GM10847 (cell line): ENCODE measurements around the gene PNPLA7.
A peak's percentile ranks its signal among the peaks of the same experiment; 100 is the strongest.

ENCODE experiments used
- POLR2A ChIP-seq: IDR thresholded peaks from 2 replicates; pipeline ENCODE4 v1.6.1; 2011; ENCODE audit not compliant: insufficient read length; ENCODE audit errors: extremely low read depth

Gene PNPLA7

DNA sequence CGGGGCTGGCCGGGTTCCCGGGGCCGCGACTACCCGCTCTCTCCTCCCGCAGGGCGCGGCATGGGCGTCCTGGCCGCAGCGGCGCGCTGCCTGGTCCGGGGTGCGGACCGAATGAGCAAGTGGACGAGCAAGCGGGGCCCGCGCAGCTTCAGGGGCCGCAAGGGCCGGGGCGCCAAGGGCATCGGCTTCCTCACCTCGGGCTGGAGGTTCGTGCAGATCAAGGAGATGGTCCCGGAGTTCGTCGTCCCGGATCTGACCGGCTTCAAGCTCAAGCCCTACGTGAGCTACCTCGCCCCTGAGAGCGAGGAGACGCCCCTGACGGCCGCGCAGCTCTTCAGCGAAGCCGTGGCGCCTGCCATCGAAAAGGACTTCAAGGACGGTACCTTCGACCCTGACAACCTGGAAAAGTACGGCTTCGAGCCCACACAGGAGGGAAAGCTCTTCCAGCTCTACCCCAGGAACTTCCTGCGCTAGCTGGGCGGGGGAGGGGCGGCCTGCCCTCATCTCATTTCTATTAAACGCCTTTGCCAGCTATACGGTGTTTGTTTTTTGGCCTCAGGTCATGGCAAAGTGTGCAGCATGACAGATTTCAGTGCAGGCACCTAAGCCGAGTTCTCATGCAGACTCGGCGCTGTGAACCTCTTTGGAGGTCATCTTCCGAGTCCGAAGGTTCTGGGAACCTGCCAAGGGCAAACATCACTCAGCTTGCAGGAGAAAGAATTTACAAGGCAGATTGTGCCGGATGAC, 2.0 kb upstream of the PNPLA7 start:
- TF ChIP-seq POLR2A: no peak

DNA sequence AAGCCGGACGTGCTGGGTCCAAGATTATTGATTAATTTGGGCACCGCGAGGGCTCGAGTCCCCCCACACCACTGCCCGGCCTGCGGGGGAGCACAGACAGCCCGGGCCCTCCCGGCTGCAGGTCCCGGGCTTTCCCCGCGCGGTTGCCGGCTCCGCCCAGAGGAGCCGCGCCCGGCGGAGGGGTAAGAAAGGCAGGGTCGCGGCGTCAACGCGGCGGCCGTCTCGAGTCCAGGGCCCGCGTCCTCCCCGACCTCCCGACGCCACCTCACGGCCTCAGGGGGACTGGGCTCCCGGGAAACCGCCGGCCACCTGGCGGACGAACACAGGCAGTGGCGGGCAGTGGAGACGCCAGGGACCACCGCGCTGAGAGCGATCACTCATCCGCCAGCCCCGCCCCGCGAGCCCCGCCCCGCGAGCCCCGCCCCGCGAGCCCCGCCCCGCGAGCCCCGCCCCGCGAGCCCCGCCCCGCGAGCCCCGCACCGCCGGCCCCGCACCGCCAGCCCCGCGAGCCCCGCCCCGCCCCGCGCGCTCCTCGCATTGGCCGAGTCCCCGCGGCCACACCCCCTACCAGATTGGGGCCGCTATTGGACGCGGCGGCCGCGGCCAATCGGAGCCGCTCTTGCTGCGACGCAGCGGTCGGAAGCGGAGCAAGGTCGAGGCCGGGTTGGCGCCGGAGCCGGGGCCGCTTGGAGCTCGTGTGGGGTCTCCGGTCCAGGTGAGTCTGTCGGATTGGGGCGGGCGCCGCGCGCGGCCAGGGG, 1.2 kb upstream of the PNPLA7 start, which contains the start of gene MRPL41:
Gene MRPL41, plus strand, starts transcription at position 616 of the 758 bp plus-strand sequence. CDS start 203 bp downstream, outside the sequence.
- TF ChIP-seq POLR2A: peak; percentile 65

GRCh38 chr9:137547687-137548543, 2.3 kb downstream of the PNPLA7 start:
- TF ChIP-seq POLR2A: no peak

- no peak for TF ChIP-seq POLR2A
These were observed 5.1 kb downstream of the PNPLA7 start for GRCh38 chr9:137545123-137545522.

DNA sequence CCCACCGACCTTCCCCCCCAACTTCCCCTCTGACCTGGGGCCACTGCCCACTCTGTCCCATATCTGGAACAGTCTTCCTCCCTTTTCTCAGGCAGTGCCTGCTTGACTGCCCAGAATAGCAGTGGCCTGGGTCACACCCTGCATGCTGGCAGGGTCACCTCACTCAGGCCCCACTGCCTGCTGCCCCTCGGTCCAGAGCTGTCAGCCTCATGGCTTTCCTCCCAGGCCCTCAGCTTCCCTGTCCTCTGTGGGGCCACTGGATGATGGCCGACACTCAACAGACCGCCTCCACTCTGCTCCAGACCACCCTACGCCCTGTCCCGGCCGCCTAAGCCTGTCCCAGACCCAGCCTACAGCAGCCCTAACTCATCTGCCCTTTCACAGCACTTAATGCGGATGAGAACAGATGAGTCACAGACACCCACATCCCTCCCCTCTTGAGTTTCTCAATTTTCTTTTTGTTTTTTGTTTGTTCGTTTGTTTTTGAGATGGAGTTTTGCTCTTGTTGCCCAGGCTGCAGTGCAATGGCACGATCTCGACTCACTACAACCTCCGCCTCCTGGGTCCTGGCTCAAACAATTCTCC, 5.9 kb downstream of the PNPLA7 start:
- TF ChIP-seq POLR2A: no peak

DNA sequence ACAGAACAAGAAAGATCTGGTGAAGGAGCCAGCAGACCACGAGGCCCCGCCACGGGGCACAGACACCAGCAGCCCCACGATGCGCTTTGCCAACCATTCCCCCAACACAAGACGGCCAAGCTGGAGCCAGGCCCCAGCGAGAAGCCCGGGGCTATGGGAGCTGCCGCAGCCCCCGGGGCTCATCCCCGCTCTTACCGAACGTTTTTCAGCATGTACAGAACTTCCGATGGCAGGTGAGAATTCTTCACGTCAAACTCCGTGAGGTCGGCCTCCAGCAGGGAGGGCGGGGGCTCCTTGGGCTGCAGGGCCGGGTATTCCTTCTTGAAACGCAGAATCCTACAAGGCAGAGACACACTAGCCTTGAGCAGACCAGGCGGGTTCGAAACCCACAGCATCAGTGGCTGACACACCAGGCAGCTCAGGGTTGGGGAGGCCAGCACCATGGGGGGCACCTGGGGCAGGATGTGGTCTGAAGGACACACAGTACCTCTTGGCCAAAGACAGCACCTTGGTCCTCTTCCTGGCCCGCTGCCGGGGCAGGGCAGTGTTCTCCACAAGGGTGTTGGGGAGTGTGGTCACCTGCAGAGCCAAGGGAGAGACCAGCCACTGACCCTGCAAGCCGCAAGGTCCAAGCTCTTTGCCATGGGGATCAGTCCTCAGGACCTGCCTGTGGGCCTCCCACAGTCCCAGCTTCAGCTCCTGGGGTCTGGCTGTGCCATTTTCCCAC, 6.8 kb downstream of the PNPLA7 start:
- TF ChIP-seq POLR2A: no peak

GRCh38 chr9:137542486-137542885, 7.7 kb downstream of the PNPLA7 start:
- TF ChIP-seq POLR2A: no peak

DNA sequence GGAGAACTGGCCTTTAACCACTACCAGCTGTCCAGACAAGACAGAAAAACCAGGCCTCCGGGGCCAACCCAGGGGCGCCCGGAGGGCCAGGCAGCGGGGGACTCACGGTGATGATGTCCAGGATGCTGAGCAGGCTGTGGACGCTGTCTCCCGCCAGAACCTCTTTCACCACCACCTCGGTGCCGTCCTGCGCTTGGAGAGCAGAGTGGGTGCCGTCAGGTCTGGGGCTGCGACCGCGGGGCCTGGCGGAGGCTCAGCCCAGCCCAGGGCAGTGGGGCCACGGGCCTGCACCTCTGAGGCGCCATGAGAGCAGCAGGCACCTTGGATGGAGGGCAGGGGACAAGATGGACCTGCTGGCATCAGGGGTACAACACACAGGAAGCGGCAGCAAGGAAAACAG, 9.7 kb downstream of the PNPLA7 start:
- no peak for TF ChIP-seq POLR2A

- no peak for TF ChIP-seq POLR2A
These were observed 12.1 kb downstream of the PNPLA7 start for GRCh38 chr9:137538058-137538457.

GRCh38 chr9:137535120-137535428, 15.1 kb downstream of the PNPLA7 start:
- no peak for TF ChIP-seq POLR2A

DNA sequence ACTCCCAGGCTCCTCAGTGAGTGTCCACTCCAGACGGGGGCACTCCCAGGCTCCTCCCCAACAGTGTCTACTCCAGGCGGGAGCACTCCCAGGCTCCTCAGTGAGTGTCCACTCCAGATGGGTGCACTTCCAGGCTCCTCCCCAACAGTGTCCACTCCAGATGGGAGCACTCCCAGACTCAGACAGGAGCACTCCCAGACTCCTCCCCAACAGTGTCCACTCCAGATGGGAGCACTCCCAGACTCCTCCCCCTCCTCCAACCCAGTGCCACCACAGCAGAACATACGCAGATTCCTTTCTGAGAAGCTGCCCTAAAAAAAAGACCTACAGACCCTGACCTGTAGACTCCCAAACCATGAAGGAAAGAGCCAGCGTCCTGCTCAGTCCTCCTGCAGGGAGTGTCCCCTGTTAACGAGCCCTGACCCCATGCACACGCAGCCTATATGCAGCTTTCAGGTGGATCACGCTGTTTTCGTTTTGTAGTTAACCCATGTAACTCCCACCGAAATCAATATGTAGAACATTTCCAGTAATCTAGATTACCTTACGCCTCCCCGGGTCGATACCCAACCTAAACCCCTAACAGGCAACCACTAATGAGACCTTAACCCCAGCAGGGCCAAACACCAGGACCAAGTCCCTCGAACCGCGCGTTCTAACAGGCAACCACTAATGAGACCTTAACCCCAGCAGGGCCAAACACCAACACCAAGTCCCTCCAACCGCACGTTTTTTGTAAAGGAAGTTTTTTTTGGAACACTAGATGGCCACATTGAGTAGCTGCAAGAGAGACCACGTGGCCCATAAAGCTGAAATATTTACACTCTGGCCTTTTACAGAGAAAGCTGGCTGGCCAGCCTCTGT, 15.7 kb downstream of the PNPLA7 start:
- TF ChIP-seq POLR2A: no peak

GRCh38 chr9:137531099-137531765, 19.0 kb downstream of the PNPLA7 start:
- TF ChIP-seq POLR2A: no peak

GRCh38 chr9:137530331-137530730, 19.9 kb downstream of the PNPLA7 start:
- TF ChIP-seq POLR2A: no peak
